Endothelial cell of umbilical vein (primary cell): ENCODE measurements around the gene FLRT3.

Experiments used
- EZH2 ChIP-seq: IDR thresholded peaks from 2 replicates; pipeline ENCODE4 v1.6.1; 2012; ENCODE audit warnings: borderline replicate concordance, low read depth, mild to moderate bottlenecking, moderate library complexity, low read length, inconsistent platforms; ENCODE audit not compliant: severe bottlenecking
- FOS ChIP-seq: IDR thresholded peaks from 2 replicates; pipeline ENCODE4 v1.6.1; 2011; ENCODE audit warnings: mild to moderate bottlenecking, low read length, moderate library complexity, borderline replicate concordance; ENCODE audit not compliant: insufficient read depth
- JUN ChIP-seq: IDR thresholded peaks from 2 replicates; pipeline ENCODE4 v1.6.1; 2011; ENCODE audit warnings: borderline replicate concordance, low read depth; ENCODE audit not compliant: insufficient read length, insufficient read depth
- MYC ChIP-seq: IDR thresholded peaks from one replicate; pipeline ENCODE4 v1.6.1; 2011; ENCODE audit warnings: mild to moderate bottlenecking, low read depth, low read length
- POLR2A ChIP-seq: IDR thresholded peaks from 2 replicates; pipeline ENCODE4 v1.6.1; 2012; ENCODE audit warnings: low read depth, mild to moderate bottlenecking, control low read depth, low read length
- POLR2AphosphoS5 ChIP-seq: IDR thresholded peaks from 2 replicates; pipeline ENCODE4 v1.6.1; 2012; ENCODE audit warnings: low read depth, mild to moderate bottlenecking, control low read depth, low read length, moderate library complexity; ENCODE audit not compliant: insufficient read depth
- TF ChIP-seq, protein P1 (sequence below), 2 donors: IDR thresholded peaks; 1 replicate in 1 of 2; 2 replicates in 1 of 2; pipeline ENCODE4 v1.5.1; 2011; ENCODE audit warnings: low read length in 2 of 2, mild to moderate bottlenecking in 2 of 2, moderate library complexity in 2 of 2, control low read depth in 1 of 2, inconsistent platforms in 1 of 2, low read depth in 1 of 2; ENCODE audit not compliant: insufficient read depth in 1 of 2; ENCODE audit errors: extremely low read depth in 1 of 2
- TF ChIP-seq, protein P2 (sequence below): IDR thresholded peaks from 2 replicates; pipeline ENCODE4 v1.6.1; 2011; ENCODE audit not compliant: insufficient read depth, insufficient read length

DNA sequence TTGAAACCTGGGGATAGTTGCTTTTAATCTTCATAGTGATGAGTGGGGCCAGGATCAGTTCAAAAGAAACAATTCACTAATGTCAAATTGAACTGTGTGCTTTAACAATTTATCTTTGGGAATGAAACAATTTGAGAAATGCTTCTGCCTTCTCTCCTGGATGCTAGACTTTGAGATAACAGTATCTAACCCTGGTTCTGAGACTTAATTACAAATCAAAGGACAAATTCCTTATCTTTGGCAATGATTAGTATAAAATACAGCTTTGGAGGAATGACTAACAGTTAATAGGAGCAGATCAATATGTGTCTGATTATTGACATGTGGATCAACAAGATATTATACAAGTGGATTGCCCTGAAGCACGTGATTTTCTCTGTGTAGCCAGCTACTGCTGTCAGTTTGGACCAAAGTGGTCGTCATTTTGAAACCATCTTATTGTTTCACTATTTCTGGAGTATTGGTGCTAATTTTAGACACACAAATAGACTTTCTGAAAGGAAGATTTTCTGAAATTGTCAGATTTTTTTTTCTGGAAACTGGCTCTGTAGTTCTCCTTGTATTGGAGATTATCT is 6.2 kb upstream of the FLRT3 start:
- TF ChIP-seq, protein P1, sequence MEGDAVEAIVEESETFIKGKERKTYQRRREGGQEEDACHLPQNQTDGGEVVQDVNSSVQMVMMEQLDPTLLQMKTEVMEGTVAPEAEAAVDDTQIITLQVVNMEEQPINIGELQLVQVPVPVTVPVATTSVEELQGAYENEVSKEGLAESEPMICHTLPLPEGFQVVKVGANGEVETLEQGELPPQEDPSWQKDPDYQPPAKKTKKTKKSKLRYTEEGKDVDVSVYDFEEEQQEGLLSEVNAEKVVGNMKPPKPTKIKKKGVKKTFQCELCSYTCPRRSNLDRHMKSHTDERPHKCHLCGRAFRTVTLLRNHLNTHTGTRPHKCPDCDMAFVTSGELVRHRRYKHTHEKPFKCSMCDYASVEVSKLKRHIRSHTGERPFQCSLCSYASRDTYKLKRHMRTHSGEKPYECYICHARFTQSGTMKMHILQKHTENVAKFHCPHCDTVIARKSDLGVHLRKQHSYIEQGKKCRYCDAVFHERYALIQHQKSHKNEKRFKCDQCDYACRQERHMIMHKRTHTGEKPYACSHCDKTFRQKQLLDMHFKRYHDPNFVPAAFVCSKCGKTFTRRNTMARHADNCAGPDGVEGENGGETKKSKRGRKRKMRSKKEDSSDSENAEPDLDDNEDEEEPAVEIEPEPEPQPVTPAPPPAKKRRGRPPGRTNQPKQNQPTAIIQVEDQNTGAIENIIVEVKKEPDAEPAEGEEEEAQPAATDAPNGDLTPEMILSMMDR (IDR thresholded peaks at IDR 0.05; ENCODE audit: extremely low read depth in 1 of 2, insufficient read depth in 1 of 2, low read depth in 1 of 2, low read length in 2 of 2), result no peak
- TF ChIP-seq, protein P2, sequence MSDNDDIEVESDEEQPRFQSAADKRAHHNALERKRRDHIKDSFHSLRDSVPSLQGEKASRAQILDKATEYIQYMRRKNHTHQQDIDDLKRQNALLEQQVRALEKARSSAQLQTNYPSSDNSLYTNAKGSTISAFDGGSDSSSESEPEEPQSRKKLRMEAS, result no peak
- no peak for TF ChIP-seq POLR2AphosphoS5
- no peak for TF ChIP-seq EZH2
- TF ChIP-seq POLR2A, result no peak
- no peak for TF ChIP-seq MYC
- no peak for TF ChIP-seq FOS
- TF ChIP-seq JUN, result no peak
